Neural progenitor cell (in vitro differentiated cells): Measurements from ENCODE around the gene ZNF616. TPM values are rescaled to one million over a fixed set of nuclear protein-coding genes. Genes with fewer than 3 reads are reported as not detected.

ENCODE experiments used
- DNase-seq: peaks from one replicate; pipeline ENCODE4 v3.0.0-alpha.2; 2016; ENCODE audit warnings: low spot score
- H2AFZ ChIP-seq: fragments of 200-600 bp; sonication (generic); replicated peaks from 2 replicates; pipeline ENCODE4 v1.6.1; 2016; ENCODE audit warnings: antibody characterized with exemption
- H3F3A ChIP-seq: fragments of 200-600 bp; sonication (generic); 2 replicates; pipeline ENCODE4 v1.6.1; 2016; ENCODE audit warnings: antibody characterized with exemption, low read depth
- H3K27ac ChIP-seq: fragments of 200-600 bp; sonication (generic); 2 replicates; pipeline ENCODE4 v1.5.1; 2016; ENCODE audit warnings: mild to moderate bottlenecking
- H3K27me3 ChIP-seq: fragments of 200-600 bp; sonication (generic); 2 replicates; pipeline ENCODE4 v1.6.1; 2016; ENCODE audit warnings: mild to moderate bottlenecking, moderate library complexity
- H3K36me3 ChIP-seq: fragments of 200-600 bp; sonication (generic); 2 replicates; pipeline ENCODE4 v1.5.1; 2016
- H3K4me1 ChIP-seq: fragments of 200-600 bp; sonication (generic); 2 replicates; pipeline ENCODE4 v1.6.1; 2016; ENCODE audit warnings: mixed run types
- H3K4me2 ChIP-seq: fragments of 200-600 bp; sonication (generic); 2 replicates; pipeline ENCODE4 v1.6.1; 2016
- H3K4me3 ChIP-seq: fragments of 200-600 bp; sonication (generic); 2 replicates; pipeline ENCODE4 v1.5.1; 2016
- H3K79me2 ChIP-seq: fragments of 200-600 bp; sonication (generic); 2 replicates; pipeline ENCODE4 v1.6.1; 2016; ENCODE audit warnings: low read depth
- H3K9ac ChIP-seq: fragments of 200-600 bp; sonication (generic); 2 replicates; pipeline ENCODE4 v1.6.1; 2016
- H3K9me3 ChIP-seq: fragments of 200-600 bp; sonication (generic); 2 replicates; pipeline ENCODE4 v1.5.1; 2016; ENCODE audit warnings: low read depth
- H4K20me1 ChIP-seq: fragments of 200-600 bp; sonication (generic); 2 replicates; pipeline ENCODE4 v1.6.1; 2016; ENCODE audit warnings: low read depth
- H3K27ac Mint-ChIP-seq: 3 replicates; pipeline ENCODE4 v1.8.0; 2021; ENCODE audit warnings: mixed read lengths
- H3K27me3 Mint-ChIP-seq: 2 replicates; pipeline ENCODE4 v1.8.0; 2022; ENCODE audit warnings: low read depth, mild to moderate bottlenecking, inconsistent platforms, moderate library complexity, mixed read lengths; ENCODE audit not compliant: insufficient read depth
- H3K36me3 Mint-ChIP-seq: 3 replicates; pipeline ENCODE4 v1.8.0; 2021; ENCODE audit warnings: mixed read lengths
- H3K4me1 Mint-ChIP-seq: 3 replicates; pipeline ENCODE4 v1.8.0; 2021; ENCODE audit warnings: mixed read lengths
- H3K4me3 Mint-ChIP-seq: 3 replicates; pipeline ENCODE4 v1.8.0; 2021; ENCODE audit warnings: mild to moderate bottlenecking, moderate library complexity, mixed read lengths
- H3K9me3 Mint-ChIP-seq: 3 replicates; pipeline ENCODE4 v1.8.0; 2020; ENCODE audit warnings: mixed read lengths
- CTCF ChIP-seq: fragments of 200-600 bp; sonication (generic); IDR thresholded peaks from 2 replicates; pipeline ENCODE4 v1.5.1; 2017; ENCODE audit warnings: antibody characterized with exemption, mild to moderate bottlenecking
- EZH2 ChIP-seq: fragments of 200-600 bp; sonication (generic); IDR thresholded peaks from 2 replicates; pipeline ENCODE4 v1.6.1; 2017; ENCODE audit warnings: antibody characterized with exemption, mild to moderate bottlenecking, moderate library complexity
- EZH2phosphoT487 ChIP-seq: fragments of 200-600 bp; sonication (generic); IDR thresholded peaks from 2 replicates; pipeline ENCODE4 v1.6.1; 2017; ENCODE audit warnings: antibody characterized with exemption
- total RNA-seq: library from RNA; depleted of rRNA; stranded (reverse); fragments of >200 nt; gene quantifications from 2 replicates; pipeline ENCODE4 v1.2.3, GENCODE V29; 2015; ENCODE audit warnings: low replicate concordance

The ZNF616 gene
- total RNA-seq, 1 donor from 2014 or later: 38.4 TPM

- Histone ChIP-seq H4K20me1 (no peaks in the 10 kb centered on the region), H2AFZ (no peak overlapping the region), H3K27me3 (no peaks in the 10 kb centered on the region), H3F3A (peaks cover 25% of the 10 kb centered on the region), H3K36me3 (peaks cover 38% of the 10 kb centered on the region), H3K4me2 (no peak overlapping the region), H3K4me1 (no peaks in the 10 kb centered on the region), H3K79me2 (no peaks in the 10 kb centered on the region), H3K4me3 (no peak overlapping the region), H3K9ac (no peak overlapping the region), H3K27ac (no peak overlapping the region), H3K9me3 (peaks cover 66% of the 10 kb centered on the region)
- H3K4me1 Mint-ChIP-seq: no peaks in the 10 kb centered on the region
- H3K9me3 Mint-ChIP-seq: peaks cover 86% of the 10 kb centered on the region
- DNase-seq: no peak
- H3K36me3 Mint-ChIP-seq: peaks cover 40% of the 10 kb centered on the region
- peaks cover 2% of the 10 kb centered on the region for H3K27me3 Mint-ChIP-seq
- TF ChIP-seq EZH2phosphoT487 (no peak), EZH2 (no peak), CTCF (no peak)
- no peak overlapping the region for H3K4me3 Mint-ChIP-seq
- no peak overlapping the region for H3K27ac Mint-ChIP-seq
Observed at GRCh38 chr19:52112624-52113023, 27.1 kb downstream of the ZNF616 start.

GRCh38 chr19:52110780-52111179 lies 29.0 kb downstream of the ZNF616 start:
- H3K9me3 Mint-ChIP-seq: peaks cover 82% of the 10 kb centered on the region
- Histone ChIP-seq H3K36me3 (peaks cover 20% of the 10 kb centered on the region), H3K4me2 (no peak overlapping the region), H4K20me1 (no peaks in the 10 kb centered on the region), H3K9ac (no peak overlapping the region), H3K27ac (no peak overlapping the region), H3K79me2 (no peaks in the 10 kb centered on the region), H3K27me3 (no peaks in the 10 kb centered on the region), H2AFZ (no peak overlapping the region), H3K4me1 (no peaks in the 10 kb centered on the region), H3F3A (peaks cover 14% of the 10 kb centered on the region), H3K4me3 (no peak overlapping the region), H3K9me3 (peaks cover 60% of the 10 kb centered on the region)
- no peak for TF ChIP-seq CTCF
- TF ChIP-seq EZH2phosphoT487: no peak
- TF ChIP-seq EZH2: no peak
- peaks cover 27% of the 10 kb centered on the region for H3K36me3 Mint-ChIP-seq
- peaks cover 2% of the 10 kb centered on the region for H3K27me3 Mint-ChIP-seq
- no peaks in the 10 kb centered on the region for H3K4me1 Mint-ChIP-seq
- no peak overlapping the region for H3K4me3 Mint-ChIP-seq
- H3K27ac Mint-ChIP-seq: no peak overlapping the region
- DNase-seq: no peak

GRCh38 chr19:52102782-52103181 lies 37.0 kb downstream of the ZNF616 start:
- H3K9me3 Mint-ChIP-seq: peaks cover 51% of the 10 kb centered on the region
- H3K79me2 ChIP-seq: no peaks in the 10 kb centered on the region

More at GRCh38 chr19:52102782-52103181, 37.0 kb downstream of the ZNF616 start:
- Histone ChIP-seq H3K4me3 (no peak overlapping the region), H3K9me3 (peaks cover 40% of the 10 kb centered on the region), H3K9ac (no peak overlapping the region), H3K27ac (no peak overlapping the region), H2AFZ (no peak overlapping the region), H3K4me2 (no peak overlapping the region), H3K4me1 (no peaks in the 10 kb centered on the region), H3K27me3 (no peaks in the 10 kb centered on the region), H3F3A (no peaks in the 10 kb centered on the region), H4K20me1 (no peaks in the 10 kb centered on the region), H3K36me3 (no peaks in the 10 kb centered on the region)
- no peak for DNase-seq
- Mint-ChIP-seq H3K4me3 (no peak overlapping the region), H3K27ac (no peak overlapping the region), H3K27me3 (no peaks in the 10 kb centered on the region), H3K36me3 (peaks cover 3% of the 10 kb centered on the region), H3K4me1 (no peaks in the 10 kb centered on the region)
- TF ChIP-seq EZH2: no peak
- TF ChIP-seq EZH2phosphoT487: no peak
- no peak for TF ChIP-seq CTCF
